Measurements from ENCODE around the gene CATSPER4. TPM values are rescaled to one million over a fixed set of nuclear protein-coding genes. Genes with fewer than 3 reads are reported as not detected.

CATSPER4 gene
- total and polyA plus RNA-seq, 2 donors (not counting 1 experiment from before 2014, with no cell fraction given): not detected

- ATAC-seq (ENCODE audit: low read depth) (no peak), DNase-seq (no peak)
- Histone ChIP-seq H3K27ac (ENCODE audit: low read length in 2 of 2) (no peak overlapping the region), H3K4me1 (ENCODE audit: control insufficient read depth in 2 of 2, insufficient read depth in 2 of 2, low read length in 2 of 2) (no peaks in the 10 kb centered on the region), H3K27me3 (replicated peaks in 1 of 4; ENCODE audit: control extremely low read depth in 1 of 4, control insufficient read depth in 3 of 4, insufficient read depth in 4 of 4, low read length in 3 of 4) (no peaks in the 10 kb centered on the region), H3K4me2 (replicated peaks; ENCODE audit: low read depth, low read length, poor library complexity, severe bottlenecking) (no peak overlapping the region), H3K9me3 (ENCODE audit: control extremely low read depth in 1 of 3, control insufficient read depth in 2 of 3, insufficient read depth in 1 of 3, low read length in 2 of 3) (no peaks in the 10 kb centered on the region), H3K36me3 (replicated peaks in 1 of 2; ENCODE audit: control extremely low read depth in 1 of 2, control insufficient read depth in 1 of 2, extremely low read depth in 1 of 2, insufficient read depth in 2 of 2, low read length in 1 of 2) (no peaks in the 10 kb centered on the region), H3K9ac (ENCODE audit: low read length) (no peak overlapping the region), H2AFZ (ENCODE audit: insufficient read depth, low read depth, low read length, poor library complexity, severe bottlenecking) (no peak overlapping the region), H3K79me2 (ENCODE audit: control insufficient read depth, insufficient read depth, low read length) (no peaks in the 10 kb centered on the region), H4K20me1 (ENCODE audit: control insufficient read depth, insufficient read depth, low read length, poor library complexity, severe bottlenecking) (no peaks in the 10 kb centered on the region), H3K4me3 (ENCODE audit: control extremely low read depth in 1 of 5, extremely low read depth in 1 of 5, insufficient read depth in 1 of 5, low read depth in 2 of 5, low read length in 4 of 5) (no peak overlapping the region)
- H3K27ac Mint-ChIP-seq: no peak overlapping the region
- WGBS (ENCODE audit: insufficient coverage): 91% methylated on average over 6 of the region's 9 CpGs
- CTCF ChIA-PET: interaction anchor here (0.9 to 1.9 kb wide), 4 partner anchors 30 to 214 kb away, joined by 3 to 8 read pairs (median 4); partner anchors contain the start of genes CEP85 and ZNF593OS
- POLR2A ChIA-PET: no interaction called here
- H3K4me1 Mint-ChIP-seq: no peaks in the 10 kb centered on the region
- TF ChIP-seq CTCF (IDR thresholded peaks at IDR 0.05) (no peak), EZH2 (IDR thresholded peaks at IDR 0.05; ENCODE audit: borderline replicate concordance, insufficient read depth, low read depth, low read length, poor library complexity, severe bottlenecking) (no peak)
- intact Hi-C loops (cut with micrococcal nuclease): no loop called here
- H3K4me3 Mint-ChIP-seq: no peak overlapping the region
- H3K27me3 Mint-ChIP-seq: peaks cover 6% of the 10 kb centered on the region
- no peaks in the 10 kb centered on the region for H3K9me3 Mint-ChIP-seq (ENCODE audit: insufficient read depth)
Observed at GRCh38 chr1:26203642-26204318, 13.4 kb downstream of the CATSPER4 start.

GRCh38 chr1:26210147-26210870 is 19.9 kb downstream of the CATSPER4 start:
- Histone ChIP-seq H3K79me2 (ENCODE audit: control insufficient read depth, insufficient read depth, low read length) (no peaks in the 10 kb centered on the region), H3K4me3 (ENCODE audit: control extremely low read depth in 1 of 5, extremely low read depth in 1 of 5, insufficient read depth in 1 of 5, low read depth in 2 of 5, low read length in 4 of 5) (no peak overlapping the region), H3K36me3 (replicated peaks in 1 of 2; ENCODE audit: control extremely low read depth in 1 of 2, control insufficient read depth in 1 of 2, extremely low read depth in 1 of 2, insufficient read depth in 2 of 2, low read length in 1 of 2) (no peaks in the 10 kb centered on the region), H4K20me1 (ENCODE audit: control insufficient read depth, insufficient read depth, low read length, poor library complexity, severe bottlenecking) (no peaks in the 10 kb centered on the region), H3K27ac (ENCODE audit: low read length in 2 of 2) (no peak overlapping the region), H2AFZ (ENCODE audit: insufficient read depth, low read depth, low read length, poor library complexity, severe bottlenecking) (no peak overlapping the region), H3K27me3 (replicated peaks in 1 of 4; ENCODE audit: control extremely low read depth in 1 of 4, control insufficient read depth in 3 of 4, insufficient read depth in 4 of 4, low read length in 3 of 4) (peaks cover 0 to 2% (median 0%) of the 10 kb centered on the region in 4 experiments), H3K9ac (ENCODE audit: low read length) (no peak overlapping the region), H3K4me2 (replicated peaks; ENCODE audit: low read depth, low read length, poor library complexity, severe bottlenecking) (no peak overlapping the region), H3K9me3 (ENCODE audit: control extremely low read depth in 1 of 3, control insufficient read depth in 2 of 3, insufficient read depth in 1 of 3, low read length in 2 of 3) (no peaks in the 10 kb centered on the region), H3K4me1 (ENCODE audit: control insufficient read depth in 2 of 2, insufficient read depth in 2 of 2, low read length in 2 of 2) (no peaks in the 10 kb centered on the region)
- intact Hi-C loops (cut with micrococcal nuclease): no loop called here
- H3K27ac Mint-ChIP-seq: no peak overlapping the region
- WGBS (ENCODE audit: insufficient coverage): 96% methylated on average over 4 of the region's 5 CpGs
- no peaks in the 10 kb centered on the region for H3K4me1 Mint-ChIP-seq
- no peak for TF ChIP-seq EZH2 (IDR thresholded peaks at IDR 0.05; ENCODE audit: borderline replicate concordance, insufficient read depth, low read depth, low read length, poor library complexity, severe bottlenecking)
- no peak for TF ChIP-seq CTCF (IDR thresholded peaks at IDR 0.05)
- H3K27me3 Mint-ChIP-seq: peaks cover 8% of the 10 kb centered on the region
- DNase-seq (no peak), ATAC-seq (ENCODE audit: low read depth) (no peak)
- H3K4me3 Mint-ChIP-seq: no peak overlapping the region
- ChIA-PET POLR2A (no interaction called here), CTCF (interaction anchor here (0.6 to 1.2 kb wide), 3 partner anchors 9 to 149 kb away, joined by 3 read pairs; no protein-coding TSS in a partner anchor)
- no peaks in the 10 kb centered on the region for H3K9me3 Mint-ChIP-seq (ENCODE audit: insufficient read depth)

Measured in B cell (primary cell).